COLO829 (cell line): Measurements from ENCODE around the gene TSPAN4.

ENCODE experiments used
- DNase-seq: peaks from one replicate; pipeline ENCODE4 v3.0.0; 2012; ENCODE audit warnings: low spot score

The TSPAN4 gene

GRCh38 chr11:842370-843002 lies at the start of gene TSPAN4, which contains the start of gene POLR2L:
TSPAN4 (plus strand) TSS chr11:842852; CDS start chr11:850305, 7,453 bp downstream.
POLR2L (minus strand) TSS chr11:842529; CDS start chr11:842508, 21 bp downstream.
- peak; percentile 86 for DNase-seq

GRCh38 chr11:792873-793272 lies 49.8 kb upstream of the TSPAN4 start:
- no peak for DNase-seq

GRCh38 chr11:793556-793955 lies 49.1 kb upstream of the TSPAN4 start:
- DNase-seq: no peak

- no peak for DNase-seq
These were observed 48.5 kb upstream of the TSPAN4 start for GRCh38 chr11:794013-794765.

- DNase-seq: no peak
These were observed 47.7 kb upstream of the TSPAN4 start for GRCh38 chr11:794766-795633.

- DNase-seq: no peak
These were observed 46.8 kb upstream of the TSPAN4 start for GRCh38 chr11:795634-796564.

GRCh38 chr11:796565-797295 lies 45.9 kb upstream of the TSPAN4 start:
- DNase-seq: no peak

GRCh38 chr11:797296-798092 lies 45.2 kb upstream of the TSPAN4 start:
- DNase-seq: no peak

- peak; percentile 84 for DNase-seq
These were observed 44.4 kb upstream of the TSPAN4 start, which contains the start of gene SLC25A22 for GRCh38 chr11:798093-798713. SLC25A22 (minus strand) TSS chr11:798281; CDS start chr11:795006, 3,275 bp downstream.

GRCh38 chr11:799641-800316 lies 42.9 kb upstream of the TSPAN4 start:
- DNase-seq: no peak

GRCh38 chr11:800473-800872 lies 42.2 kb upstream of the TSPAN4 start:
- no peak for DNase-seq

- DNase-seq: no peak
These were observed 41.4 kb upstream of the TSPAN4 start for GRCh38 chr11:801097-801780.

GRCh38 chr11:802018-802617 lies 40.5 kb upstream of the TSPAN4 start:
- no peak for DNase-seq

GRCh38 chr11:802693-803466 lies 39.8 kb upstream of the TSPAN4 start:
- DNase-seq: no peak

- no peak for DNase-seq
These were observed 39.2 kb upstream of the TSPAN4 start for GRCh38 chr11:803467-803742.

GRCh38 chr11:803770-804598 lies 38.7 kb upstream of the TSPAN4 start:
- DNase-seq: no peak
